Posterior cingulate gyrus (tissue), 11 donors: ENCODE measurements around the gene TNFAIP8.
A peak's percentile ranks its signal among the peaks of the same experiment; 100 is the strongest.

Source experiments
- DNase-seq, 10 donors: peaks; one replicate each; pipeline versions ENCODE4 v3.0.0 to v3.0.0-alpha.2; 2020 to 2021; ENCODE audit warnings: mixed read lengths in 3 of 10
- intact Hi-C: fragments of 100-400 bp; cut with DNase I; formaldehyde crosslinking; loops from one replicate; pipeline ENCODE4 v1.15.1; 2023

The TNFAIP8 gene

DNA sequence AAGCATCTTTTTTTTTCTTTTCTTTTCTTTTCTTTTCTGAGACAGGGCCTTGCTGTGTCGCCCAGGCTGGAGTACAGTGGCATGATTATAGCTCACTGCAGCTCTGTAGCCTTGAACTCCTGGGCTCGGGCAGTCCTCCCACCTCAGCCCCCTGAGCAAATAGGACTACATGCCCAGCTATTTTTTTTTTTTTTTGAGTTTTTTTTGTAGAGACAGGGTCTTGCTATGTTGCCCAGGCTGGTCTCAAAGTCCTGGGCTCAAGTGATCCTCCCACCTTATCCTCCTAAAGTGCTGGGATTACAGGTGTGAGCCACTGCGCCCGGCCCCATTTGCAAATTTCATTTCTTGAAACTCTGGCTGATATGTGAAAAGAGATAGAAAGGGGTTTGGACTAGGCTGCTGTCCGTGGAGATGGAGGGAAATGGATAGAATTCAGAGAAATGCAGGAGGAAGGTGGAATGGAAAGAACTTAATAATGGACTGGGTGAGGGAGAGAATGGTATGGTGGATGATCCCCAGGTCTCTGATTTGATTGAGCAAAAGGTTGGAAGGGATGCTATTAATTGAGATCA lies 32.9 kb downstream of the TNFAIP8 start:
- no peak for DNase-seq
- intact Hi-C loops = no loop called here

DNA sequence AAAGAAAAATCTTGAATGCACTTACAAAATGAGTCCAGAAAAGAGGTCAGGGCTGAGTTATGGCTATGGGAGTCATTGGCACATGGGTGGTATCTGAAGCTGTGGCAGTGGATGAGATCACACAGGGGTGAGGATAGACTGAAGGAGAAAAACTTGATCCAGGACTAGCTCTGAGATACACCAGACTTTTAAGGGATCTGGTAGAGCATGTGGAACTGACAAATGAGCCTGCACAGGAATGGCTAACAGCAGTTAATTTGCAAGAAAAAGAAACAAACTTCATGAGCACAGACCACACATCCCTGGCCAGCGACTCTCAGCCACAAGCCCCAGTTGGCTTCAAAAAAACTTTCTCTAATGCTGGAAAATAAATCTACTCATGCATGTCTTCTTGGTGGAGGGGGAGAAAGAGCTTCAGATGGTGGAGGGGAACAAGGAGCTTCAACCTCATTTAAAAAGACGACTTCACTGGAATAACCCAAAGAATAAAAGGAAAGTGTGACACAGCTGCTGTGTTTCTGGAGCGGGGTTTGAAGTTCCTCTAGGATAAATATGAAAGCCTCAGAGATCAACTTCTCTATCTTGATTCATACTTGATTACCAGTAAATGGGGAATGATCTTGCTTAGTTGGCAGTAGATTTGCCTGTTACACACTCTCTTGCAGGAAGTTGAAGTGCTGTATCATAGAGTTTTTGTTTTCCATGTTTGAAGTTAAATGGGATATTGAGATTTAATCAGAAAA lies 33.6 kb downstream of the TNFAIP8 start:
- intact Hi-C loops = no loop called here
- no peak for DNase-seq

DNA sequence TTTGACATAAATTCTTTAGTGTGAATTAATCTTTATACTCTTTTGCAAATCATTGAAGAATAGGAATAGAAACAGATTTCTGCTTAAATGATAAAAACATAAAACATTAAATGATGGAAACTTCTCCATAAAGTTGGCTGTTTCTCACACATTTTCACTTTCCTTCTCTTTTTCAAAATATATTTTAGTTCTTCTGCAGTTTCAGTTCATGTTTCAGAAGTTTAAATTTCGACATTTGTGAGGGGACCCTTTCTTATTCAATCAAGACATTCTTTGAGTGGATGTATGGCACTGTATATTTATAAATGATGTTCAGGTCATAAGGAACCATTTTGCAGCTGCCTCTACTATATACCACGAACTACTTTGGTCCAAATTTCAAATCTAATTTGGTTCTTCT lies 34.6 kb downstream of the TNFAIP8 start:
- intact Hi-C loops = no loop called here

DNA sequence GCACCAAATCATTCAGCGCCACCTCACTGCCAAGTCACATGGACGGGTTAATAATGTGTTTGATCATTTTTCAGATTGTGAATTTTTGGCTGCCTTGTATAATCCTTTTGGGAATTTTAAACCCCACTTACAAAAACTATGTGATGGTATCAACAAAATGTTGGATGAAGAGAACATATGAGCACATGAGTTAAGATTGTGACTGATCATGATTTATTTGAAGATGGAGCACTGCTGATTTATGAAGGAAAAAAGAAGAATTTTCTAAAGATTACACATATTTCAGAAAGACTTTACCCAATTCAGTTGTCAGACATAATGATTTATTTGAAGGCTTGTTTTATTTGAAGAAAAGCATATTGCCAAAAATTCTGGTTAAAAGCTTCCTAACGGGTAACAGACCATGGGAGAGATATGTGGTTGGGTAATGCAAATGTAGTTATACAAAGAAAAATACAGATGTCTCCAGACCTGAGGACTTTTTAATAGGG lies 37.4 kb downstream of the TNFAIP8 start:
- no peak for DNase-seq
- intact Hi-C loops = no loop called here

More for the DNA sequence above, 34.6 kb downstream of the TNFAIP8 start:
- no peak for DNase-seq

DNA sequence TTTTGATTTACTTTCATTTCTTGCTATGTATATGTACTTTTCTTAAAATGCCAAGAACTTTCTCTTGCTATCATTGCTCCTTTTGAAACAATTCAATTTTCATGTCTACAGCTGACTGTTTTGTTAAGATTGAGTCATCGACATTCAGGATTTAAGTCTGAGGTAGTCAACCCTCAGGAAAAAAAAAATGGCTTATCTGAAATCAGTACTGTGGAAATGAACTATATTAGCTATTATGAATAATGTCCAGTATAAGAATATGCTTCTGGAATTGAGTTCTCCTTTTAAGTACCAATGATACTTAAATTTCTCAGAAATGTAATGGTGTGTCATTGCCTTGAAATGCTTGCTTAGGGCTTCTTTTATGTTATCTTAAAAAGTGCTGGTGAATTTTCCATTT lies 37.9 kb downstream of the TNFAIP8 start:
- no peak for DNase-seq
- intact Hi-C loops = no loop called here

DNA sequence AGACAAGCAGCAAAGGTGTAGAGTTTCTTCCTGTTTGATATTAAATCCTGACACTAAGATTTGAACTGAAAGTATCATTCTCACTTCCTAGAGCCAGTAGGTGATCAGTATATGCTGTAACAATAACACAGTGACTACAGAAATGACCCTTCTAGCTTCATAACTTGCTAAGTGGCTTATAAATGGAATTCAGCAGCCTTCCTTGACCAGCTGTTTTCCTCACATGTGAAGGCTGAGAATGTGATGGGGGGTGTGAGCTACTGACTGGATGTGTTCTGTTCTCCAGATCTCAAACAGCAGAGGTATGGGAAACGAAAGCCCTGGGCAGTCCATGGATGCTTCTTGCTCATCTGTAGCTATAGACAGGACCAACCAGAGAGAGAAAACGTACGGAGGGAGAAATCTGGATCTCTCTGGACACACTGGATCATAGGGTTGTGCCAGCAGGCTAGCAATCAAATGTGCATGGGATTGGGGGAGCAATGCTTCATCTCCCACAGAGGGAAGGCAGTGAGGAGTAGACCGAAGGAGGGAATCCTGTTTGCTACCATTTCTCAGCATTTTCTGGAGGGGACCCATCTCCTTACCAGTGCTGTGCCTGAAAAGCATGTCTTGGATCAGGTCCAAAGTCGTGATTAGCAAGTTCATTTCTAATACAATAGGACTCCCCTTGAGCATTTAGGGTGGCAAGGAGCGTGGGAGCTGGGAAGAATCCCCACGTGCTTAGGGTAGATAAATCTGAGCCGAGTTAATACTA lies 39.4 kb downstream of the TNFAIP8 start:
- intact Hi-C loops = no loop called here
- no peak for DNase-seq

DNA sequence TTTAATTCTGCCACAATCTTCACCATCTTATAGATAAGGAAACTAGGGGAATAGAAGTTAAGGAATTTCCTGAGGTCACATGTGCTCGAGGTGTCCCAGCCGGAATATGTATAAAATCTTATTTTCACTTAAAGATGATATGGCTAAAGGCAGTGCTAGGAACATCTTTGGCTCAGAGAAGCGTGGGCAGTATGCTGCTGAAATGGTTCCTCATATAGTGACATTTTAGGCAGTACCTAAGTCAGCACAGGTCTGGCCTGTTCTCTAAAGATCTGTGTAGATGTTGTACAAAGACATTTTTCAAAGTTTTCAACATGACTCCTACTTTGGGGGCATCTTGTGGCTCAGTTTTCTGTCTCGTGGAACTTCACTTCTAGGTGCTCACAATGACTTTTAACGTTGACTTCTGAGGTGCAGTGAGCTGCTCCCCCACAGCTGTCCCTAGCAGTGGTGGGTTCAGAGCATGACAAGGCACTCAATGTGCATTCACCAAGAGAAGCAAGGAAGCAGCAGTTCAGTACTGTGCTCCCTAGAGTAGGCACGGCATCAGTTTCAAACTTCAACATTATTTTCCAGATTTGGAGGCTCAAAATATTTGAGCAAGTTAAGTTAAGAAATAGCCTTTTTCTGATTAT lies 40.3 kb downstream of the TNFAIP8 start:
- no peak for DNase-seq
- intact Hi-C loops = no loop called here

DNA sequence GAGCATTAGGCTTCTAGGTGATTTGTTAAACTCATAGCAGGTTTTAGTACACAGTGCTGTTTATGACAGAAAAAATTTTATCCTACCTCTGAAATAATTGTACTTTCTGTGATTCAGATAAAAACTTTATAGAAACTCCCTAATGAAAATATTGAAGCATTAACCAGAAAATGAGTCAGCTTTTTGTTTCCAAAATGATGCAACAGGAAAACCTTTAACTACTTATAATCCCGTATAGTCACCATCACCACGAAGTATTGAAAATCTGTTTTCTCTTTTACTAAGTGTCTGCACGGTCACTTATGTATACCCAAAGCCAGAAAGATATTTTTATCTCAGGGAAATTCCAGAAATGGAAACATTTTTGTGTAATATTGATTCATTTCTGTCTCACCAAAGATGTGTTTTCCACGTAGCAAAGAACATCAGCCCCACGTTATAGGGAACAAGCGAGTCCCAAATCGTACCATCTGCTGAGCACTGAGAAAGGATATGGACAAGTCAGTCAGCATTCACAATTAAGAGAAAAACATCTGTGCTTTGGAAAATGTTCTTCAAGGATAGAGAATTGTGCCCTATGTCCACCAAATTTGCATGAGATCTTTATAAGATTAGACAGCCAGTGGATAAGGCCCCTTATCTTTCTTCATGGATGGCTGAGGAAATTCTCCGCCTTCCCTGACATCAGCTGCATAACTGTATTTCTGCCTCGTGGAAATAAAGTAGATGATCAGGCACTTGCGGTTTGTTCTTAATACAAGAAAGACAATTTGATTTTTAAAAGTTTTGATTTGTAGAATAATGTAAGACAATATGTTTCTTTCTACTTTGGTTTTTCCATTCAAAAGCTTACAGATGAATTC lies 41.9 kb downstream of the TNFAIP8 start:
- intact Hi-C loops = no loop called here
- DNase-seq = no peak

DNA sequence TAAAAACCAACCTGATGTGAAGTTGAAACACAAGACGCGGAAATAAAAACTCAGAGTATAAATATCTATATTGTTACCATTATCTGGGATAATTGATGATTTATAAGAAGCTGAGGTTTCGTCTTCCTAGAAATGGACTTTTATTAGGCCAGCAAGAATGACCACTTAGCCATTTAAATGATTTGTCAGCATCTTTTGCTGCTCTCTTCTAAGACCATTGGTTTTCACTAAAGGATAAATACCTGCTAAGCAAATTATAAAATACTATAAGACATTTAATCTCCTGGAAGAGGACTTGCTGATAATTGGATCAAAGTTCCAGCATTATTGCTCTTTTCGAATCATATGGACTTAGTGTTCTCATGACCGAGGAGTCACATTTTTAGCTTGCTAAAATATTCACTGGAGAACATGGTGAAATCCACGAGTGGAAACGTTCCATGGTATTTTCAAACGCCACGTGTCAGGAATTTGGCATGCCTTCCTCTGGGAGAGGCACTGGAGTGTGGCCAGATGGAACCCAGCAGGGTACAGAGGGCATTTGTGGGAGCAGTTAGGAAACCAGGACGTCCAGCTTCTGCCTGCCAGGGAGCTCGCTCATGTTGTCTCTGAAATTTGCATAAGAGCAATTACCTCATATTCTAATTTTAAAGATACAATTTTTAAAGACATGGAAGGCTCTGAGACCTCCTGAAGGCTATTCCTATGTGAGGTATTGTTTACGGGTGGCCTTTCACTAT lies 43.1 kb downstream of the TNFAIP8 start:
- DNase-seq = peak in 2 of 10 donors; percentile 11 to 13
- intact Hi-C loops = no loop called here

DNA sequence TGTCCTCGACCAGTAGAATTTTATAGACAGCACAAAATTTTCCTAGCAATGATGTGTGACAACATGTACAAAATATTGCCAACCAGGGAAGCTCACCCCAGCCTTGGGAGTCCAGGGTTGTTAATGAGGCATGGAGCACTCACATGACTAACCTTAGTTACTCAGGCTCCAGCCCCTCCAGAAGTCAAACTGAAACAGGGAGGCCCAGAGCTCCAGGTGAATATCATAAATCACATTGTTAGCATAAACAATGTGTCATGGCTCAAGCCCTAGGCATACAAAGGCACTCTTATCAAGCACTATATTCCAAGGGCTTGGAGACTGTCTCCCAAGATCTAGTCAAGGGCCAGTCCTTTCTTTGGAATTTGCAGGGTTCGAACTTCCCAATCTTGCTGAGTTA lies 44.4 kb downstream of the TNFAIP8 start:
- intact Hi-C loops = no loop called here
- DNase-seq = no peak

DNA sequence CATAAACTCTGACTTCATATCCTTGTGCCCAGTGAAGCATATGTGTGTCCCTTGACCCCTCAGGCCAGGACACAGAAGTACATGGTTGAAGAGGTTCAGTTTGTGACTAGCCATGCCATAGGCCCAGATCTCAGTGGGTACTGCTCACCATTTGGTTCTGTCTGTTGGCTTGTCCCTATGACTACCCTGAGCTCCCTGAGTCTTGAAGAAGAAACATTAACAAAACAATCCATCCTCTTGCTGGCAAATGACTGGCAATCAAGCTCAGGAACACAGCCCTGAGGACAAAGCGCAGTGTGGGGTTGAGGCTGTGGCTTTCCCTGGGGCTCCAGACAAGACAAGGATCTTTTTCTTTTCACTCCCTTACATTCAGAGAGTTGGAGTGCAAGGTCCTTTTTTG lies 46.3 kb downstream of the TNFAIP8 start:
- intact Hi-C loops = no loop called here
- no peak for DNase-seq

DNA sequence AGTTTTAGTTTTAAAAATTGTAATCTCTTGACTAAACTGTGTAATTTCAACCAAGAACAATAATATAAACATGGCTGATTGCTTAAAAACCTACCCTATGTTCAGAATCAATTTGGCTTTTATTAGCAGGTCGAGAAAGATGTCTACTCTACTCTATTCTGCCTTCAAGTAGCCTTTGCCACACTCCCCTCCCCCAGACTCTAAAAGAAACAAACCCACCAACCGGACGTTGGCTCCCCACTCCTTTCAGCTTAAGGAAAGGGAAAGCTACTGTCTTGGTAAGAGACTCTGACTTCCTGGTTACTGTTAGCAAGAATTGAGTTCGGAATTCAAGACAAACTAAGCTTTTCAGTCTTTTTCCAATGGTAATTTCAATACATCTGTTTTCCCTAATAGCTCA lies 46.7 kb downstream of the TNFAIP8 start:
- DNase-seq = no peak
- intact Hi-C loops = no loop called here

DNA sequence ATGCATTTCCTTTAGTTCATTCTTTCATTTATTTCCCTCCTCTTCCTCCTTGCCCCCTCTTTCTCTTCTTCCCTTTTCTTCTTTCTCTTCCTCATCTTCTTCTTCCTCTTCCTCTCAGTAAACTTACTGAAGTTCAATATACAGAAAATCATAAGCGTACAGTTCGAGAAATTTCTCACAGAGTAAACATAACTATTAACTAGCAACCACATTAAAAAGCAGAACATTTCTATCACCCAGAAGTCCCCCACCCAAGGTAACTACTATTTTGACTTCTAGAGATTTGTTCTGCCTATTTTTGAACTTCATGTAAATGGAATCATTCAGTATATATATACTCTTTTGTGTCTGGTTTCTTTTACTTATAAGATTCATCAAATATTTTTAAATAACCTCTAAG lies 48.2 kb downstream of the TNFAIP8 start:
- no peak for DNase-seq
- intact Hi-C loops = no loop called here

DNA sequence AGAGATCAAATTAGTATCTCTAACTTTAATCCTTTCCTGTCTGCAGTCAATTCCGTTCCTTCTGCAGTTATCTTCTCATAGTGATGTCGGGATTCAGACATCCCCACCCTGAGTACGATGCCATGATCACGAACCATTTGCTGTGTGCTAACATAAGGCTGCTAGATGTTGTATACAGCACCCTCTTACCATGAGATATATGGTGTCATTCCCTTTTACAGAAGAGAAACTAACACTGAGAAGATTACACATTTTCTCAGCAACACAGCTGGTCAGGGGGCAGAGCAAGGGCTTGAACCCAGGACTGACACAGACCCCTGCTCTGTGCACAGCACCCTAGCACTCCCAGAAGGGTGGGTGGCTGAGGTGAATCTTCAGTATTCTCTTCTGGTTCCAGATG lies 49.6 kb downstream of the TNFAIP8 start:
- DNase-seq = no peak
- intact Hi-C loops = no loop called here

DNA sequence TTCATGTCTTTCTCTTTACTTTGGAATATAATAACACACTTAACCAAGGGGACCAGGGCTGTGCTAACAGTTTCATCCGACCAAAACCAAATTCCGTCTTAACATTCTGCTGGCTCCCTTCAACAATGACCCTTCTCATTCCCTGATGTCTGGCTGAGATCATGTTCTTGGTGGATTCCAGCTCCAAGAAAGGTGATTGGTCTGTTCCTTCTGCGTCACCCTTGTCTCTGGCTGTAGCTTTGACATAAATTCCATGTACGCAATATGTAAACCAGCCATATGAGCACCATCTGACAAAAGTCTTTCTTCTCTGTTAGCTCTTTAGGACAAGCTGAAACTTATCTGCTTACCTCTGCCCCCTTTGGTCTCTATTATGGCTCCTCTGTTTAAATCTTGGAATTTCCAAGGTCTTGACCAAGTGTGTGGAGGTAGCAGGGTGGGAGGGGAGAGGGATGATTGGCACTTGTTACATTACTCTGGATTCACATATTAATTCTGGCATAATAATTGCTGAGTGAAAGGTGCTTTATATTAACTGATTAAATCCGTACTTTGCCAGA lies 50.8 kb downstream of the TNFAIP8 start:
- DNase-seq = no peak
- intact Hi-C loops = no loop called here

DNA sequence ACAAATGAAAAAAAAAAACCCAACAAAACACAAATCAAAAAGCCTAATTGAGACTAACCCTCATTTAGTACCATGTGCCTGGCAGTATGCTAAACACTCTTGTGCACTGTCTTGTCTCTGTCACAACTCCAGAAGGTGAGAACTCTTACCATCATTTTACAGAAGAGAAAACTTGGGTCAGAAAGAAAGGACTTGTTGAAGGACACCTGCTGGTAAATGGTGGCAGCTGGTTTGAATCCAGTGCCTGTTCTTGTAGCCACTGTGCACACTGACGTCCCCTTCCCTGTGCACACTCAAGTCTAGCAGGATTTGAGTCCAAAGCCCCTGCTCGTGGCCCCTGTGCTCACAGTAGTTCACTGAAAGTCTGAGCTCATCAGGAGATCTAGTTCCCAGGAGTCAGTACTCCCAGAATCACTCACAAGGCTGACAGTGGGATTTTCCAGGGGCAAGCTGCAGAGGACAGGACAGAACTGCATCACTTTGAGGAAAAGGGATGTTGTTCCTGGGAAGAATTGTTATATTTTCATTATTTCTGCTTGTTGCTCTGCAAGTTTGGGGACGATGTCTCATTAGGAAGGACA lies 53.5 kb downstream of the TNFAIP8 start:
- DNase-seq = no peak
- intact Hi-C loops = no loop called here

DNA sequence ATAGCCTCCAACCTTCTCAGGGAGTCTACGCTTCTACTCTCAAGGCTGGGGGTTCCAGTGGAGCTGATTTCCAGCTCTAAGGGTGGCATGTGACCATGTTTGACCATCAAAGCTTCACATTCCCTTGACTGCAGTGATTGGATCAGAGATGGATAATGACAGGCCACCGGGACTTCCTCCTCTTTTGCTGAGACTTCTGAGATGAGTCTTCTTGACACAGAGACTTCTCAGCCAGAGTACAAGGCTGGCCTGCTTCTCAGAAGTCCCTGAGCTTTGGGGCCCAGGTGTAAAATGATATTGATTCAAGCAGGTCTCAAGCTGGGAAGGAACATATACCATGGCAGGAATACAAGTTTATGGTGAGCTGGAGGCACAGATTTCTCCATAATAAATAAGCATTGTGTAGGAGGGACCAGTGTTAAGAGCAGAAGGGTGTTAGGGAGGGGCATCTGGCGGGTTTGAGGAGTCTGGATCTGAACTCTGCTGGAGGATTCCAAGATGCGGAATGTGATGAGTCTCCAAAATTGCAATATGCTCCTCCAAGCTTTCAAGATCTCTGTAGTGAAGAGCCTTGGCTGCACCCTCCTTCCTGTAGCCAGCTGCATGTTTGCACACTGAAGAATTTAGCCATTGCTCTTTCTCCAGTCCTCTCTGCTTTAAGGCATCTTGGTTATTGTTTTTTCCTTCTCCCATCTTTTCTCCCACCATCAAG lies 54.8 kb downstream of the TNFAIP8 start:
- DNase-seq = no peak
- intact Hi-C loops = loop anchor here (5.0 kb wide), 1 partner anchor 143 kb away; no protein-coding TSS in a partner anchor
